GM19239 (cell line): ENCODE measurements around the gene BROX.
"Not testable (repeated sequence)": the region's sequence is repeated elsewhere in the genome, so short reads cannot be mapped to it uniquely, and the experiment has no call there.

Experiments used
- DNase-seq: peaks from one replicate; pipeline ENCODE4 v3.0.0; 2011; ENCODE audit warnings: low spot score; ENCODE audit not compliant: insufficient read length
- FAIRE-seq: peaks from 2 replicates; lab custom pipeline; 2011; peaks lifted over from hg19 to GRCh38; lab: Jason Lieb, UNC

The BROX gene

DNA sequence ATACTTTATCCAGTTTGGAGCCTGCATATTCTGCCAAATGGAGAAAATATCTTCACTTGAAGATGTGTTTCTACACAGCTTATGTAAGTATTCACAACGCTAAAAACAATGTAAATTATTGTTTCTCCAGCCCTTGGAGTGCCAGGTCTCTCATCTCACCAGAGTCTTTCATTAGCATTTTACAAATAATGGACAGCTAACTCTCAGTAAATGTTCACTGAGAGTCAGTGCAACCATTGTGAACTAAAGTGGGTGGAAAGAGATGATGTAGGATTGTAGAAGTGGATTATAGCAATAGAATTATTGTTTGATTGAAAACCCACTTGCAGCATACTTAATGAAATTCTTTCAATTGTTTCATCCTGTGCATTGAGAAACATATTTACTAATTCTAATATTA lies 16.4 kb downstream of the BROX start:
- no peak for DNase-seq
- no peak for FAIRE-seq

DNA sequence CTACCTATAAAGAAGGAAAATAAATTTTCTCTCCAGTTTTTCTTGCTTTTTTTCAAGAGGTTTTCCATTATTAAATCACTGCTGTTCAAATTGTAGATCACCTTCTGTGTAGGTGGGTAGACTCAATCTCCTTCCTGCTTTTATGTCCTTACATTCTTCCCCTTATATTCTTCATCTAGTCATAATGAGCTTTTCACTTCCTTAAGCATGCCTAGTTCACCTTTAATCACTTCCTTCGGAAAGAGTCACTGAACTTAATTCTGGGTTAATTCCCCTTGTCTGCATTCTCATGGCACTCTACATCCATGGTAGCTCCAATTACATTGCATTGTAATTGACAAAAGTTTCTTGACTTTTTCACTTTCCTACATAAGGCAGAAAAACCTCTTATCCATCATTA lies 18.5 kb downstream of the BROX start:
- peak; percentile 47 for FAIRE-seq
- DNase-seq, result no peak

GRCh38 chr1:222732216-222733159 lies 20.1 kb downstream of the BROX start:
- FAIRE-seq, result peak; percentile 97
- peak; percentile 15 for DNase-seq

- FAIRE-seq, result no peak
- DNase-seq, result no peak
Measured at GRCh38 chr1:222734740-222735139, 22.4 kb downstream of the BROX start.

DNA sequence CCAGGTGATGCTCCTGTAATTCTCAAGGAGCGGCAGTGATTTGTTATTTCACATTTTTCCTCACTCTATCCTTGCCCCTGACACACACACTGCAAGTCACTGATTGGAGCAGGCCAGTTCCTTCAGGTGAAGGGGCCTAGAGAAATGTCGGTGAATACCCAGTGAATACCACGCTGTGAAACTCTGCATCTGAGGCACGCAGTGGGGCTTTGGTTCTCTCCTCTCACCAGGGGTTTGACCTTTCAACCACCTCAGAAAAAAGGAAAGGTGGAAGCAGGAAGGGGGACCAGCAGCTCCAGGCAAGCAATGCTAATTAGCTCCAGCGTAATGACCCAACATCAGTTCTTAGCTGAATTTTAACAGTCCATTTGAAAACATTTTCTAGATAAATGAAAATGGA lies 24.1 kb downstream of the BROX start:
- FAIRE-seq (no peak), DNase-seq (no peak)

DNA sequence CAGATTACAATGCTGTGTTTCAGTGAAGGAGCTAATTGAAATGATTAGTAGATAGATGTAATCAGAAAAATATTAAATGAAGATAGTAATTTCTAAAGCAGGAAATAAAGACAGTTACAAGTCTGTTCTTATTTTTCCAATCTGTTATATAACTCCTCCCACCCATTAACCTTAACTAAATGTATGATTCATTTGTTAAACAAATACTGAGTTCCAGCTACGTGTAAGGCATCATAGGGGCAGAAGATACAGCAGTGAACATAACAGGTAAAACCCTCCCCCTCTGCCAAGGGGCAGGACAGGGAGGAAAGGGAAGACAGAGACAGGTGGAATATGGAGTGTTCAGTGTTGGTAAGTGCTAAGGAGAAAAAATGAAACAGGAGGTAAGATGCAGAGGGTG lies 24.6 kb downstream of the BROX start, which contains the start of gene FAM177B:
FAM177B (plus strand) TSS at position 231 of the 400 bp plus-strand sequence. CDS start 9,344 bp downstream, outside the sequence.
- FAIRE-seq (no peak), DNase-seq (no peak)

- DNase-seq, result no peak
- FAIRE-seq, result no peak
Measured at GRCh38 chr1:222739465-222739864, 27.1 kb downstream of the BROX start.

DNA sequence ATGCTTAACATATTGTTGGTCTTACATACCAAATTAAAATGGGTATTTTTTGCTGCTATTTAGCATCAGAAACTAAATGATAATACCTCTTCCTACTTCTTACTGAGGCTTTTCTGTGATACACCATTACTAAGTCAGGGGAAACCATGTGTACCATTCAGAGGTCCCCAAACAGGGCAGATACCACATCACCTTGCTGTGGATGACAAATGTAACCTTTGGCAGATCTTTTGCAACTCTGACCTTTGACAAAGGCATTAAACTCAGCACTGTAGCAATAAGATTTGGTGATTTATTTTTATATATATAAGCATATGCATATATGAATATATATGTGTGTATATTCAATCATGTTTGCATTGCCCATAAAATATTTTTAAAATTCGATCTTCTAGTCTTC lies 27.6 kb downstream of the BROX start:
- no peak for DNase-seq
- no peak for FAIRE-seq

DNA sequence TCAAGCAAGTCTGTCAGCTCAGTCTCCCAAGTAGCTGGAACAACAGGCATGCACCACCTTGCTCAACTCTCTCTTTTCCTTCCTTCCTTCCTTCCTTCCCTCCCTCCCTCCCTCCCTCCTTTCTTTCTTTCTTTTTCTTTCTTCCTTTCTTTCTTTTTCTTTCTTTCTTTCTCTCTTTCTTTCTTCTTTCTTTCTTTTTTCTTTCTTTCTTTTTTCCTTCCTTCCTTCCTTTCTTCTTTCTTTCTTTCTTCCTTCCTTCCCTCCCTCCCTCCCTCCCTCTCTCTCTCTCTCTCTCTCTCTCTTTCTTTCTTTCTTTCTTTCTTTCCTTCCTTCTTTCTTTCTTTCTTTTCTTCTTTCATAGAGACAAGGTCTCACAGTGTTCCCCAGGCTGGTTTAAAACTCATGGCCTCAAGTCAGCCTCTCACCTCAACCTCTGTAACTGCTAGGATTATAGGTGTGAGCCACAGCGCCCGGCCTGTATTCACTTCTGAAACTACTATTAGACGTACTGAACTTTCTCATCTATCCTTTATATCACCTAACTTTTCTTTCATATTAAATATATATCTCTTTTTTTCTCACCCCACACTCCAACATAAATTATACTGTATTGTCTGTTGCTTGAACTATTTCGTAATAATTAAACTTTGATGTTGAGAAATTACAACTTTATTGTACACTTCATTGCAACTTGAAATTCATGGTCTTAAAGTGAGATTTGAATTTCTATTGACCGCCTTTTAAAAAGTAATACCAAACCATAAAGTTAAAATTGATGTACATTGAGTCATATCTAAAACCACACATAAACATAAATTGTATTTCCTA lies 29.5 kb downstream of the BROX start:
- FAIRE-seq, result not testable (repeated sequence)

GRCh38 chr1:222749927-222750326 lies 37.6 kb downstream of the BROX start:
- DNase-seq, result no peak
- no peak for FAIRE-seq

More for the DNA sequence above, 29.5 kb downstream of the BROX start:
- not testable (repeated sequence) for DNase-seq

- FAIRE-seq (no peak), DNase-seq (peak; percentile 10)
Measured at GRCh38 chr1:222750651-222751050, 38.3 kb downstream of the BROX start.

- DNase-seq (no peak), FAIRE-seq (no peak)
Measured at GRCh38 chr1:222751255-222751654, 38.9 kb downstream of the BROX start.

DNA sequence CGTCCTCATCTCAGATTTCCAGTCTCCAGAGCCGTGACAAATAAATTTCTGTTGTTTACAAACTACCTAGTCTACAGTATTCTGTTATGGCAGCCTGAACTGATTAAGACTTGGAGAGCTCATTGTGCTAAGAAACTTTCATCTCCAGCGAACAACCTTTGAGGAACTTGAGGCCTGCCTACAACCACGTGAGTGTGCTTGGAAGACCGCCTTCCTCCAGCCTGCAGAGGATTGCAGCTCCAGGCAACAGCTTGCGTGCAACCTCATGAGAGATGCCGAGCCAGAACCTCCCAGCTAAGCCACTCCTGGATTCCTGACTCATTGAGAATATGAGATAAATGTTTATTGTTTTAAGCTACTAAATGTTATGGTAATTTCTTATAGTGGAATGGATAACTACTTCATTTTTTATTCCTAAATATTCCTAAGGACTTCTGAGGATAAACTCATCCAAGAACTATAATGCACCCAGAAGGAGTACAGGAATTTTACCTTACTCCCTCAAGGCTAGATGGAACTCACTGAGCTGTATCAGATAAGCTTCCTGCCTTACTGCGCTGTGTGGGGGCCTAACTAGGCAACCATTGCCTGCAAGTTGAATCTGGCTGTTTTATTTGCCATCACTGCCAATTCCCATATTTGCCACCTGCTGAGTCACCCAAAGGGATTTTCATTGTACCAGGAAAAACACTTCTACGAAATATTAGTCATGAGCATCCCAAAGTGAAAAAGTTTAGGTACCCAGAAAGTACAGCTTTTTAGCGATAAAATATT lies 42.2 kb downstream of the BROX start:
- FAIRE-seq, result no peak
- DNase-seq, result no peak

- no peak for FAIRE-seq
- DNase-seq, result no peak
Measured at GRCh38 chr1:222757646-222758268, 45.4 kb downstream of the BROX start.

DNA sequence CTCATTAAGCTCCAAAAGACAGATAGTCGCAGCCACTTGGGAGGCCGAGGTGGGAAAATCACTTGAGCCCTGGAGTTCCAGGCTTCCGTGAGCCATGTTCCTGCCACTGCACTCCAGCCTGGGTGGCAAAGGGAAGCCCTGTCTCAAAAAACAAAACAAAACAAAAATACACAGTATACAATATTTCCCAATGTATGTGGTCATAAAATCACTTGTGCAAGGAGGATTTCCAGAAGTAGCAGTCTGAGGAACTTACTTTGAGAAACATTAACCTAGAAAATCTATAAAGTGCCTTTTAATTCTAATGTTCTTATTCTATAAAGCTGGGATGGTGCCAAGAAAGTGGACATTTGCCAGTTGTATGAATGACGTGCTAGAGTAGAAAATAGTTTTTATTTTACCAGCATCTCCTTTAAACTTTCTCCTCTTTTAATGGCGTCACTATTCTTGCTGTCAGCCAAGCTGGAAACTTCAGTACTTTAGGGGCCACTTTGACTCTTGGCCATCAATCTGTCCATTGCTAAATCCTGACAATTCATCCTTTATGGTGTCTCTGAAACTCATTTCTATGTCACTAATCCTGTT lies 47.2 kb downstream of the BROX start:
- FAIRE-seq (no peak), DNase-seq (no peak)

- no peak for FAIRE-seq
- DNase-seq, result no peak
Measured at GRCh38 chr1:222761083-222761482, 48.7 kb downstream of the BROX start.

DNA sequence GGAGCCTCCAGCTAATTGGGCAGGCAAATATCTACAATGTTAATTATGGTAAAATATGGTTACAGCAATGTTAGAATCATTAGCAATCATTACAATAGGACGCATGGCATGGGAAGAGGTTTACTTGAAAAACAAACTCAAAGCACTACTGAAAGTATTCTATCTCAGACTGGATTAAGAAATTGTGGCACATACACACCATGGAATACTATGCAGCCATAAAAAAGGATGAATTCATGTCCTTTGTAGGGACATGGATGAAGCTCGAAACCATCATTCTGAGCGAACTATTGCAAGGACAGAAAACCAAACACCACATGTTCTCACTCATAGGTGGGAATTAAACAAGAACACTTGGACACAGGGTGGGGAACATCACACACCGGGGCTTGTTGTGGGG lies 49.8 kb downstream of the BROX start:
- FAIRE-seq, DNase-seq: not testable (repeated sequence)

DNA sequence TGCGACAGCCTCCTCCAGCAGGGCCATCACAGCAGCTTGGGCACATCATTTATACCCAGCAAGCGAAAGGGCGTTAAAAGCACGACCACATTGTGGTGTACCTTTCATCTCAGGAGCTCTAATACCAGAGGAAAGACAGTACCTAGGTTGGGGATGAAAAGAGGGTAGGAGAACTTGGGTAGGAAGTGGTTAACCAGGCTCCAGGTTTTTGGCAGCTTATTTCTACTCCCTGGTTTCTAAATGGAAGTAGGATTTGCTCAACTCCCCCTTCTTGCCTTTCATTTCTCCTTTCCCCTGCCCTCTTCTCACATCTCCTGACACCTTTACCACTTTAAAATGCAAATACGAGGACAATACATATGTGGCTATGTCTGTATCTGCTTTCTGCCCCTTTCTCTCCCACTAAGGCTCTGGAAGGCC lies 54.8 kb downstream of the BROX start:
- no peak for FAIRE-seq
- DNase-seq, result no peak

GRCh38 chr1:222768592-222768991 lies 56.2 kb downstream of the BROX start:
- DNase-seq (no peak), FAIRE-seq (peak; percentile 33)
